ENCODE data around the gene ETNK2.

The ETNK2 gene

DNA sequence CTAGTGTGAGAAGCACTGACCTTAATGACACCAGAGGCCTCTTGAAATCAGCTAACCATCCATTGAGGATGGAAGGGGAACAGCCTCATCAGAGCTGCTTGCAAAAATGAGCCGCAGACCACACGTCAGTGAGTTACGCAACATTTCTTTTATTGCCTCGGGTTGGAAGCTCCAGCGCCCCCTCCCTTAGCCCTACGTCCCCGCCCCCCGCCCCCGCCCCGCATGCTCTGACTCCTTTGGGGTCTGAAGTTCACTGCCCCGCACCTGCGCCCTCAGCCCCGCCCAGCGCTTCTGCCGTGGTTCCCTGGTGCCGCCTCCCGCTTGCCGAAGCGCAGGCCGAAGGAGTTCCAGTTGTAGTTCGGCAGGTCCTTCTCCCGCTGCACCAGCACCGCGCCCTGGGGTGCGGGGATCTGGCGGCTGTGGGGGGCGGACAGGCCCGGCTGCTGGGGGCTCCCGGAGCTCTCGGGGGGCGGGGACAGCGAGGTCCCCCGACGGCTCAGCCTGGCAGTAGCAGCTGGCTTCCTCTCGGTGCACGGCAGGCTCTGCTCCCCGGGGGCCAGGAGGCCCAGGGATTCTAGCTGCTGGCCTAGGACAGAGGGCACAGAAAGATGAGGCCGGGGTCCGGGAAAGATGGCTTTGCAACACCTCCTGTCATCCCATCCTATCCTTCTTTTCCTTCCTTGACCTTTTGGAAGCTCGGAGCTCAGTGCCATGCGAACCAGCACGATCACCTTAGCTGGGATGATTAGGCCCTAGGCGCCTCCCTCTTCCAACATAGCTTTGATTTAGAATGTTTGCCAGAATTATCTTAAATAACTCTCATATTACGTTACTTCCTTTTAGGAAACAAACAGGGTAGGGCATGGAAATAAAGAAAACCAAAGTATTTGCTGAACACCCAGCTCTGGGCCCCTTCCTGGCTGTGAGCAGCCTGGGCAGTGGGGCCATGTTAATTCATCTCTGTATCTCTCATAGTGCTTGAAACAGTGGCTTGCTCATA, 38.7 kb upstream of the ETNK2 start:
- no peaks in the 10 kb centered on the region for H3K4me1 ChIP-seq
- DNase-seq (ENCODE audit: low spot score in 2 of 2) = no peak
- peaks cover 31% of the 10 kb centered on the region for H3K27me3 ChIP-seq (ENCODE audit: low read depth)
- in situ Hi-C loops (cut with MboI; ENCODE audit: low sequenced_read_pairs) = no loop called here
- no peaks in the 10 kb centered on the region for H3K9me3 ChIP-seq
- no peak overlapping the region for H3K4me3 ChIP-seq
- no peaks in the 10 kb centered on the region for H3K36me3 ChIP-seq (replicated peaks)

DNA sequence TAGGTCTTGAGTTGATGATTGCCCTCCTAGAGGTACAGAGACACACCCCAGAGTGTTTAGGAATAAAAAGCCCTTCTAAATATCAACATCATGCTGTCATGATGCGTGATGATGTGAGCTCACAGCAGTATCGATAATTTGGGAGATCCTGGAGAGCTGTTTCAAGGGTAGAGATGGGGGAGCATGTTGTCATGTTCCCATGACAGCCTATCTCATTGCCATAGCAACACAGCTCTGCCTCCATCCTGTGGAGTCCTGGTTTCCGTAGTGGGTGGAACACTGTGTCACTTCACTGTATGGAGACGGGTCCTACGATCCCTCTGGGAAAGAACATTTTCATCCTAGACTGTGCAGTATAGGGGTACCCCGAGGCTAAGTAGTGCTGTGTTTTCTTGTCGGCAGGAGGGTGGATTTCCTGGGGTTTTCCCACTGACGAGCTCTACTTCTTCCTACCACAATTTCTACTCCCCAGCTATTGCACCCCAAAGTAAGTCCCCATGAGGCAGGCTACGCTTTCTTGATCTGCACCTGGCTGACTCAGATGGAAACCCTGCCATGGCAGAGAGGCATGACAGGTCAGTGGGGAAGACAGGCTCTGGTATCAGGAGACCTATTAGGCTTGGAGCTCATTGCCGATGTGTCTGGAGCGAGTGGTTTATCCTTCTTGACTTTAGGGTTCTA, 37.3 kb upstream of the ETNK2 start:
- Histone ChIP-seq H3K27me3 (ENCODE audit: low read depth) (peaks cover 29% of the 10 kb centered on the region), H3K36me3 (replicated peaks) (no peaks in the 10 kb centered on the region), H3K4me3 (no peak overlapping the region), H3K9me3 (no peaks in the 10 kb centered on the region), H3K4me1 (no peaks in the 10 kb centered on the region)
- DNase-seq (ENCODE audit: low spot score in 2 of 2) = no peak
- in situ Hi-C loops (cut with MboI; ENCODE audit: low sequenced_read_pairs) = no loop called here

DNA sequence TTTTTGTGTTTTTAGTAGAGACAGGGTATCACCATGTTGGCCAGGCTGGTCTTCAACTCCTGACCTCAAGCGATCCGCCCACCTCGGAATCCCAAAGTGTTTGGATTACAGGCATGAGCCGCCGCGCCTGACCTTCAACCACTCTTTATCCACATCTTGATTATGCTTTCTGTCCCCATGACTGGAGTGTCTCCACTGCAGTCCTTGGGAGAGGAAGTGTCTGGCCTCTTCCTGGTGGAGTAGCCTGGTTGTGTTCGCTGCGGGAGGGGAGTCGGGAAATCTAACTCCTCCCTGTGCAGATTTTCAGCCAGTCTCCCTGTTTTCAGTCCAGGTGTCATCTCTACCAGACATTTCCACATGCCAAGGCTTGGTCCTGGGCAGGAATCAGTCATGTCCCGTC, 34.8 kb upstream of the ETNK2 start:
- DNase-seq (ENCODE audit: low spot score in 2 of 2) = no peak
- H3K9me3 ChIP-seq = no peaks in the 10 kb centered on the region

DNA sequence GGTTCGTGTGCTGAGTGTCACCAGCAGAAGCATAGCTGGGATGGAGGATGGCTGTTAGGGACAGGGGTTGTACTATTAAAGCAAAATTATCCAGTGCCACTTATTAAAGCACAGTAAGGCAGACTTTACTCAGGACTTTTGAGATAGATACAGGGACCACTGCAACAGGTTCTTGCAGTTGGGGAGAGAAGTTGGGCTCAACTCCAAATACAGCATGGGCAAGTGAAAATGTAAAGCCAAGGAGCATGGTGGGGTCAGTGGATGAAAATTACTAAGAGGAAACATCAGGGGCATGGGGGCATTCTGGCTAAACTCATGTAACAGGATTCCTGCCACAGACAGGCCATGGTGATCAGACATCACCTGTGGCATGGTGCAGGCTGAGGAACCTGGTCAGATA, 29.3 kb upstream of the ETNK2 start:
- Histone ChIP-seq H3K4me3 (no peak overlapping the region), H3K4me1 (no peaks in the 10 kb centered on the region), H3K9me3 (no peaks in the 10 kb centered on the region), H3K36me3 (replicated peaks) (no peaks in the 10 kb centered on the region), H3K27me3 (ENCODE audit: low read depth) (peaks cover 19% of the 10 kb centered on the region)
- in situ Hi-C loops (cut with MboI; ENCODE audit: low sequenced_read_pairs) = no loop called here
- no peak for DNase-seq (ENCODE audit: low spot score in 2 of 2)

More for the DNA sequence above, 34.8 kb upstream of the ETNK2 start:
- peaks cover 26% of the 10 kb centered on the region for H3K27me3 ChIP-seq (ENCODE audit: low read depth)
- H3K4me1 ChIP-seq = no peaks in the 10 kb centered on the region
- no peak overlapping the region for H3K4me3 ChIP-seq
- no peaks in the 10 kb centered on the region for H3K36me3 ChIP-seq (replicated peaks)
- in situ Hi-C loops (cut with MboI; ENCODE audit: low sequenced_read_pairs) = no loop called here

DNA sequence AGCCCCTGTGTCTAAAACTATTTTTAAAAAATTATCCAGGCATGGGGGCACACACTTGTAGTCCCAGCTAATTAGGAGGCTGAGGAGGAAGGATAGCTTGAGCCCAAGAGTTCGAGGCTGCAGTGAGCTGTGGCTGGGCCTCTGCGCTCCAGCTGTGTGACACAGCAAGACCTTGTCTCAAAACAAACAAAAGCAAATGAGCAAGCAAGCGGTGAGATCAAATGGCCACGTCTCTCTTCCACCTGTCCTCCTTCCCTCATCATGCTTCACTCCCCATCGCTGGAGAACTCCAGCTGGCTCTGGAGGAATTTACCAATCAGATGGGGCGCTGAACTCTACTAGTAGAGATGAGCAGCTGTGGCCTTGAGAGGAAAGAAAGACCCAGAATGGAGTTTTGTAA, 28.3 kb upstream of the ETNK2 start:
- Histone ChIP-seq H3K4me1 (no peaks in the 10 kb centered on the region), H3K36me3 (replicated peaks) (no peaks in the 10 kb centered on the region), H3K4me3 (no peak overlapping the region), H3K27me3 (ENCODE audit: low read depth) (peaks cover 29% of the 10 kb centered on the region), H3K9me3 (no peaks in the 10 kb centered on the region)
- in situ Hi-C loops (cut with MboI; ENCODE audit: low sequenced_read_pairs) = no loop called here
- DNase-seq (ENCODE audit: low spot score in 2 of 2) = no peak

DNA sequence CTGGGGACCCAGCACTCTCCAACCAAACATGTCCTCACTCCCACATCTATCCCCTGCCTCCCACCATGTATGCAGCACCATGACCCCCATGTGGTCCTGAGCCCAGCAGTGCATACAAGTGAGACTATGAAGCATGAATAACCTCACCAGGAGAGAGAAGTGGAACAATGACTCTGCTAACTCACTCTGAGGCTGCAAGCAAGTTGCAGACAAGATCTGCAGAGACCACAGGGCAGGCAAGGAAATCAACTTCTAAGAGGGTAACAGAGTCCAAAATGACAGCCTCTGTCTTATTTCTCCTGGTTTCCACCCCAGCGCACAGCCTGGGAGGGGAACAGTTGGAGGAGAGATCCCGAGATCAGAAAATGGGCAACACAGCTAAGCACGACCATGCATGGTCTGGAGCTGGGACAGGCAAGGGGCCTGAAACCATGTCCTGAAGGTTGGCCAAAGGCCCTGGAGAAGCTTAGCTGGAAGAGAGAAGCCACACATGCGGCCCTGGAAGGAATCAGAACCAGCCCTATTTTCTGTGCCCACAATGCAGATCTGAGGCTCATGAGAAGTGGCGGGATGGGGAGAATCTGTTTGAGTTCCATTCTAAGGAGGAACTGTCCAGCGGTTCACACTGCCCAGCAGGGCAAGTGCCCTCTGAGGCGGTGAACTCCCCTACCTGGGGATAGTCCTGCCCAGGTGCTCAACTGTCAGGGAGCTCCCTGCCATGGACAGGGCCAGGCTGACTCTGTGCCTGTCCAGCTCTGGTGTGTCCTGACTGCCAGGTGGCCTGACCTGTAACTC, 26.8 kb upstream of the ETNK2 start:
- in situ Hi-C loops (cut with MboI; ENCODE audit: low sequenced_read_pairs) = no loop called here
- no peaks in the 10 kb centered on the region for H3K4me1 ChIP-seq
- no peaks in the 10 kb centered on the region for H3K9me3 ChIP-seq
- DNase-seq (ENCODE audit: low spot score in 2 of 2) = no peak
- peaks cover 26% of the 10 kb centered on the region for H3K27me3 ChIP-seq (ENCODE audit: low read depth)
- H3K36me3 ChIP-seq (replicated peaks) = no peaks in the 10 kb centered on the region
- H3K4me3 ChIP-seq = no peak overlapping the region

DNA sequence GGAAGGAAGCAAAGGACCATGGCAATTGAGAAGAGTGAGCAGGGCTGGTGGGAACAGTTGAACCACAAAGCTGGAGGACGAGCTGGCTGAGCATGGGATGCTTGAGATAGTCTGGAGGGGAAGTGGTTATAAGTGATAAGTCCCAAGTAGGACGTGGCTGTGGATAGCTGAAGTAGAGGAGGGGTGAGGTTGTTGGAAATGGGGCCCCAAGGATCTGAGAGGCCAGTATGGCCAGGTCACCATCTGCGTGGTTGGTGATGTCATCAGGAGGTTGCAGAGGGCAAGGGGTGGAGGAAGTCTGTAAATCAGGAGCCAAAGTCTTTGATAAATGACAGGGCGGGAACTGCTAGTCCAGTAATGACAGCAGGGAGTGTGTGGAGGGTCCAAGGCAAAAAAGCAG, 25.3 kb upstream of the ETNK2 start:
- no peaks in the 10 kb centered on the region for H3K36me3 ChIP-seq (replicated peaks)
- DNase-seq (ENCODE audit: low spot score in 2 of 2) = no peak
- no peaks in the 10 kb centered on the region for H3K9me3 ChIP-seq
- H3K4me3 ChIP-seq = no peak overlapping the region
- H3K27me3 ChIP-seq (ENCODE audit: low read depth) = peaks cover 26% of the 10 kb centered on the region
- no peaks in the 10 kb centered on the region for H3K4me1 ChIP-seq
- in situ Hi-C loops (cut with MboI; ENCODE audit: low sequenced_read_pairs) = no loop called here

DNA sequence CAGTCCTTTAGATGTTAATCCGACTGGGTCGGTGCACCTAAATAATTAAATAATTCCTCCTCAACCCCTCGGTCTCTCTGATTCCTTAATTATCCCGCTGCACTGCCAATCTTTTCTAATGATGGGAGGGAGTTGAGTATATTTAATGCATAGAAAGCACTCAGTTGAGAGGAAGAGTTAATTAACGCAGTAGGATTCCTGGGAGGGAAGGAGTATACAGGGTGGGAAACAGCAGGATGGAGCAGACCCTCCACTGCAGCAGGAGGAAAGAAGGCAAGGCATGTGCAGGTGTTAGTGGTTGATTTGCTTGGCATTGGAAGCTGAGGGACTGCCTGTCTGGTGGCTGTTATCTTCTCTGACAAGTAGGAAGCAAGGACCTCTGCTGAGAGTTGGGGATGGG, 24.2 kb upstream of the ETNK2 start:
- Histone ChIP-seq H3K36me3 (replicated peaks) (no peaks in the 10 kb centered on the region), H3K4me3 (no peak overlapping the region), H3K27me3 (ENCODE audit: low read depth) (peaks cover 26% of the 10 kb centered on the region), H3K4me1 (no peaks in the 10 kb centered on the region), H3K9me3 (no peaks in the 10 kb centered on the region)
- in situ Hi-C loops (cut with MboI; ENCODE audit: low sequenced_read_pairs) = no loop called here
- DNase-seq (ENCODE audit: low spot score in 2 of 2) = no peak

DNA sequence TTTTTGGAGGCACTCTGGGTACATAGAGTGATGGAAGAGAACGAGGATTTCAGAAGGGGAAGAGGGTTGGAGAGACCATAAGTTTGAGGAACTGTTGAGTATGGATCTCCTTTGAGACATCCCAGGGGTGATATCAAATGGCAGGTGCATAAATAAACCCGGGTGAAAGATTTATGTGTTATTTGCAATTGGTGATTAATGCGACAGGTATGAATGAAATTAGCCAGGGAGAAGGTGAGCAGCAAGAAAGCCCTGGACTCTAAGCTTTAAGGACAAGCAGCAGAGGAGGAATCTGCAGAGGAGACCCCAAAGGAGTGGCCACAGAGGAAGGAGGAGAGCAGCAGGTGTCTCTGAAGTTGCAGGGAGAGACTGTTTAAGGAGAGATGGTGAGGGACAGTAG, 23.1 kb upstream of the ETNK2 start:
- H3K4me1 ChIP-seq = no peaks in the 10 kb centered on the region
- in situ Hi-C loops (cut with MboI; ENCODE audit: low sequenced_read_pairs) = loop anchor here (25.0 kb wide), 1 partner anchor 337 kb away; the partner anchor contains the start of gene MDM4

DNA sequence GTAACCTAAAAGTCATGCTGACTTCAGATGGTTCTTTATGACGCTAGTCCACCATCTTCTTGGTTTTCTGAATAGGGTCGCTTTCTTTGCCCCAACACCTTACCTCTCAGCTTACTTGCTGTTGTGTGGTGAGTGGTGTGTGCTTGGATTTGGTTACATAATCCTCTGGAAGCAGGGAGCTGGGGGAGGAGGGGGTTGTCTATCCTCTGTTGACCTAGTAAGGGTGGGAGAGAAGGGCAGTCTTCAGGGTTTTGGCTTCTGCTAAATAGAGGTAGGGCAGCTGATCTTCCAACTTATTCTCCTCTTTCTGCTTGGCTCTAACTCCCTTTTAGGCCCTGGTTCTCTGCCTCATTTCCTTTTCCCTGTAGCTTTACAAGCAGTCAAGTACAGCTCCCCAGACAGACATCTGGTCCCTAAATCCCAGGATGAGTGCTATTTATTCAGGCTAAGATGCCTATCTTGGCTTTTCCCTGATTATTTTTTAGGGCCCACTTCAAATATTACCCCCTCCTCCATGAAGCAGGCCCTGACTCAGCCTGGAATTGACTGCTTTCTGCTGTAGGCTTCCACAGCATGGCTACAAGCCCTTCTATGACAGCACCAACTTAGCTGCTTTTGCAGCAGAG, 20.7 kb upstream of the ETNK2 start:
- in situ Hi-C loops (cut with MboI; ENCODE audit: low sequenced_read_pairs) = loop anchor here (25.0 kb wide), 1 partner anchor 340 kb away; the partner anchor contains the start of gene MDM4
- Histone ChIP-seq H3K36me3 (replicated peaks) (no peaks in the 10 kb centered on the region), H3K4me1 (no peaks in the 10 kb centered on the region), H3K9me3 (peaks cover 19% of the 10 kb centered on the region), H3K27me3 (ENCODE audit: low read depth) (peaks cover 16% of the 10 kb centered on the region), H3K4me3 (no peak overlapping the region)
- no peak for DNase-seq (ENCODE audit: low spot score in 2 of 2)

More for the DNA sequence above, 23.1 kb upstream of the ETNK2 start:
- H3K36me3 ChIP-seq (replicated peaks) = no peaks in the 10 kb centered on the region
- H3K4me3 ChIP-seq = no peak overlapping the region
- peaks cover 26% of the 10 kb centered on the region for H3K27me3 ChIP-seq (ENCODE audit: low read depth)
- H3K9me3 ChIP-seq = 0 out of 2 replicates have a peak, but pooled peaks cover 7% of the 10 kb centered on the region
- no peak for DNase-seq (ENCODE audit: low spot score in 2 of 2)

DNA sequence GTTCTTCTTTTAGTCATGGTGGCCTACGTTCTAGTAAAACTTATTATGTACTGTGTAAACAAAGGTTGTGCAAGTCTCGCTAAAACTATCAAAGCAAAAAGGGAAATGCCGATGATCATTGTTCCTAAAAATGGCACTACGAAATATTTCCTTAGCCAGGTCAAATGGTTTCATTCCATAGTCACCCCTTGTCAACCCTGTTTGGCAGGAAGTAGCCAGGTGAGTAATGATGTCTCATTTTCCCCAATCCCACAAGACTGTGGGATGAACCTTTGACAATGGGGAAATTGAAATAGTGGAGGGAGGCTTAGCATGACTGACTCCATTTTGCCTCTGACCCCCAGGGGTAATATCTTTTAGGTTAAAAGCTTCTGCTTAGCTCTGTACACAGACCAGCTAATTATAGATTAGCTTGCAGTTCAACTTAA, 19.9 kb upstream of the ETNK2 start:
- in situ Hi-C loops (cut with MboI; ENCODE audit: low sequenced_read_pairs) = loop anchor here (25.0 kb wide), 1 partner anchor 341 kb away; the partner anchor contains the start of gene MDM4
- no peak for DNase-seq (ENCODE audit: low spot score in 2 of 2)
- Histone ChIP-seq H3K27me3 (ENCODE audit: low read depth) (peaks cover 16% of the 10 kb centered on the region), H3K9me3 (peaks cover 19% of the 10 kb centered on the region), H3K36me3 (replicated peaks) (no peaks in the 10 kb centered on the region), H3K4me1 (no peaks in the 10 kb centered on the region), H3K4me3 (no peak overlapping the region)

DNA sequence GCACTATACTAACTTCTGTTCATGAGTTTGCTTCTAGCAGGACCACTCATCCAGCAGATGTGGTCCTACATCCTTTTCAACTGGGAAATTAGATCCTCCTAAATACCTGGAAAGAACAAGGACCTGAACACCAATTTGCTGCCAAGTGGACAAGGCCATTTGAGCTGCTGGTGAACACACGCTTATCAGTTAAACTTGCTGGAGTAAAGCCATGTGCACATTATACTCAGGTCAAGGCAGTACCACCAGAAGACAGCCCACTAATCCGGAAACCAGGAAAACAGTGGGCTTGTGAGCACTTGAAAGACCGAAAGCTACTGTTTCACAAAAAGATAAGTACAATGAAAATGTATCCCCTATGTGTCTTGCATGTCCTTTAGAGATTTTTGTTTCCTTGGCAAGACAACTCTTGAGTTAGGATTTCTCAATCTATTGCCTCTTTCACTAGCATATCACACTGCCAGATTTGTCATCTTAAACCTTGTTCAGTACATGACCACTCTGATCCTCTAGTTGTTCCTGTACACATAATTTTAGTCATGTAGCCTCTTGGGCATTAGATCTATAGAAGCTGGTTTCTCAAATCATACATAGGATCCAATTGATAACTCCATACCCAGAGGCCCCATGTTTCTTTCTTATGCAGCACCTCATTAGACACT, 18.8 kb upstream of the ETNK2 start:
- in situ Hi-C loops (cut with MboI; ENCODE audit: low sequenced_read_pairs) = loop anchor here (25.0 kb wide), 1 partner anchor 342 kb away; the partner anchor contains the start of gene MDM4
- H3K4me3 ChIP-seq = no peak overlapping the region
- H3K9me3 ChIP-seq = peaks cover 19% of the 10 kb centered on the region
- peaks cover 5% of the 10 kb centered on the region; the same call in 1 of the 2 replicates for H3K27me3 ChIP-seq (ENCODE audit: low read depth)
- no peaks in the 10 kb centered on the region for H3K4me1 ChIP-seq
- no peaks in the 10 kb centered on the region for H3K36me3 ChIP-seq (replicated peaks)
- DNase-seq (ENCODE audit: low spot score in 2 of 2) = no peak

All from HAP-1 (cell line).